Measurements from ENCODE around the gene RASAL3. TPM values are rescaled to one million over a fixed set of nuclear protein-coding genes. Genes with fewer than 3 reads are reported as not detected.
A peak's percentile ranks its signal among the peaks of the same experiment; 100 is the strongest.

RASAL3 gene
- total RNA-seq, 1 experiment from 2014 or later, result not detected

- Histone ChIP-seq H3K4me3 (peak overlapping the region; percentile 89; the same call in 1 of the 2 replicates), H3K4me1 (replicated peaks) (peaks cover 19% of the 10 kb centered on the region), H3K27me3 (replicated peaks) (no peaks in the 10 kb centered on the region), H3K9me3 (replicated peaks) (no peaks in the 10 kb centered on the region), H3K27ac (no peak overlapping the region), H3K36me3 (peaks cover 59% of the 10 kb centered on the region)
- no peak for DNase-seq (ENCODE audit: low read depth in 1 of 2, low spot score in 2 of 2)
These were observed 33.7 kb downstream of the RASAL3 start for GRCh38 chr19:15430526-15431120.

- DNase-seq (ENCODE audit: low read depth in 1 of 2, low spot score in 2 of 2), result no peak
- peaks cover 65% of the 10 kb centered on the region for H3K36me3 ChIP-seq
- H3K4me3 ChIP-seq, result no peak overlapping the region
- no peaks in the 10 kb centered on the region for H3K27me3 ChIP-seq (replicated peaks)
- H3K4me1 ChIP-seq (replicated peaks), result peaks cover 19% of the 10 kb centered on the region
- H3K27ac ChIP-seq, result no peak overlapping the region
- H3K9me3 ChIP-seq (replicated peaks), result no peaks in the 10 kb centered on the region
These were observed 34.4 kb downstream of the RASAL3 start for GRCh38 chr19:15429825-15430467.

GRCh38 chr19:15428956-15429824 is 35.2 kb downstream of the RASAL3 start:
- peaks cover 73% of the 10 kb centered on the region for H3K36me3 ChIP-seq
- H3K27me3 ChIP-seq (replicated peaks), result no peaks in the 10 kb centered on the region
- H3K4me1 ChIP-seq (replicated peaks), result peaks cover 19% of the 10 kb centered on the region
- no peak for DNase-seq (ENCODE audit: low read depth in 1 of 2, low spot score in 2 of 2)
- H3K4me3 ChIP-seq, result no peak overlapping the region
- H3K9me3 ChIP-seq (replicated peaks), result no peaks in the 10 kb centered on the region
- H3K27ac ChIP-seq, result no peak overlapping the region

GRCh38 chr19:15427991-15428471 is 36.3 kb downstream of the RASAL3 start:
- H3K36me3 ChIP-seq, result peaks cover 84% of the 10 kb centered on the region
- DNase-seq (ENCODE audit: low read depth in 1 of 2, low spot score in 2 of 2), result no peak

GRCh38 chr19:15427350-15427700 is 37.0 kb downstream of the RASAL3 start:
- no peak for DNase-seq (ENCODE audit: low read depth in 1 of 2, low spot score in 2 of 2)
- Histone ChIP-seq H3K36me3 (peaks cover 89% of the 10 kb centered on the region), H3K27ac (no peak overlapping the region), H3K9me3 (replicated peaks) (no peaks in the 10 kb centered on the region; the same call in 1 of the 2 replicates), H3K4me1 (replicated peaks) (peaks cover 15% of the 10 kb centered on the region), H3K4me3 (no peak overlapping the region), H3K27me3 (replicated peaks) (no peaks in the 10 kb centered on the region)

More at GRCh38 chr19:15427991-15428471, 36.3 kb downstream of the RASAL3 start:
- Histone ChIP-seq H3K9me3 (replicated peaks) (no peaks in the 10 kb centered on the region; the same call in 1 of the 2 replicates), H3K27ac (no peak overlapping the region), H3K27me3 (replicated peaks) (no peaks in the 10 kb centered on the region), H3K4me3 (no peak overlapping the region), H3K4me1 (replicated peaks) (peaks cover 15% of the 10 kb centered on the region)

GRCh38 chr19:15426485-15427349 is 37.6 kb downstream of the RASAL3 start:
- H3K27ac ChIP-seq, result no peak overlapping the region
- no peak for DNase-seq (ENCODE audit: low read depth in 1 of 2, low spot score in 2 of 2)
- H3K4me1 ChIP-seq (replicated peaks), result peaks cover 14% of the 10 kb centered on the region
- H3K9me3 ChIP-seq (replicated peaks), result no peaks in the 10 kb centered on the region; the same call in 1 of the 2 replicates
- H3K27me3 ChIP-seq (replicated peaks), result no peaks in the 10 kb centered on the region
- no peak overlapping the region for H3K4me3 ChIP-seq
- peaks cover 86% of the 10 kb centered on the region for H3K36me3 ChIP-seq

- Histone ChIP-seq H3K4me1 (replicated peaks) (peaks cover 1% of the 10 kb centered on the region; the same call in 1 of the 2 replicates), H3K4me3 (no peak overlapping the region), H3K9me3 (replicated peaks) (no peaks in the 10 kb centered on the region; the same call in 1 of the 2 replicates), H3K27ac (no peak overlapping the region), H3K36me3 (peaks cover 83% of the 10 kb centered on the region), H3K27me3 (replicated peaks) (no peaks in the 10 kb centered on the region)
- no peak for DNase-seq (ENCODE audit: low read depth in 1 of 2, low spot score in 2 of 2)
These were observed 38.9 kb downstream of the RASAL3 start for GRCh38 chr19:15425321-15425950.

- Histone ChIP-seq H3K36me3 (peaks cover 79% of the 10 kb centered on the region), H3K27ac (no peak overlapping the region)
These were observed 39.6 kb downstream of the RASAL3 start for GRCh38 chr19:15424692-15425272.

GRCh38 chr19:15424121-15424520 is 40.2 kb downstream of the RASAL3 start:
- H3K4me1 ChIP-seq (replicated peaks), result peaks cover 4% of the 10 kb centered on the region
- no peaks in the 10 kb centered on the region for H3K27me3 ChIP-seq (replicated peaks)
- H3K27ac ChIP-seq, result no peak overlapping the region
- H3K9me3 ChIP-seq (replicated peaks), result no peaks in the 10 kb centered on the region; the same call in 1 of the 2 replicates
- no peak overlapping the region for H3K4me3 ChIP-seq
- DNase-seq (ENCODE audit: low read depth in 1 of 2, low spot score in 2 of 2), result no peak
- peaks cover 72% of the 10 kb centered on the region for H3K36me3 ChIP-seq

More at GRCh38 chr19:15424692-15425272, 39.6 kb downstream of the RASAL3 start:
- no peak overlapping the region for H3K4me3 ChIP-seq
- H3K9me3 ChIP-seq (replicated peaks), result no peaks in the 10 kb centered on the region; the same call in 1 of the 2 replicates
- no peak for DNase-seq (ENCODE audit: low read depth in 1 of 2, low spot score in 2 of 2)
- no peaks in the 10 kb centered on the region for H3K27me3 ChIP-seq (replicated peaks)
- H3K4me1 ChIP-seq (replicated peaks), result no peaks in the 10 kb centered on the region

- Histone ChIP-seq H3K4me1 (replicated peaks) (peaks cover 4% of the 10 kb centered on the region), H3K27ac (no peak overlapping the region), H3K36me3 (peaks cover 68% of the 10 kb centered on the region), H3K27me3 (replicated peaks) (no peaks in the 10 kb centered on the region), H3K4me3 (no peak overlapping the region), H3K9me3 (replicated peaks) (no peaks in the 10 kb centered on the region; the same call in 1 of the 2 replicates)
- DNase-seq (ENCODE audit: low read depth in 1 of 2, low spot score in 2 of 2), result no peak
These were observed 41.2 kb downstream of the RASAL3 start for GRCh38 chr19:15423130-15423529.

- Histone ChIP-seq H3K4me1 (replicated peaks) (peaks cover 5% of the 10 kb centered on the region), H3K9me3 (replicated peaks) (no peaks in the 10 kb centered on the region; the same call in 1 of the 2 replicates), H3K27me3 (replicated peaks) (no peaks in the 10 kb centered on the region), H3K4me3 (no peak overlapping the region), H3K27ac (no peak overlapping the region), H3K36me3 (peaks cover 66% of the 10 kb centered on the region)
- DNase-seq (ENCODE audit: low read depth in 1 of 2, low spot score in 2 of 2), result no peak
These were observed 41.9 kb downstream of the RASAL3 start for GRCh38 chr19:15422296-15423075.

All from SJSA1 (cell line).